Superior temporal gyrus (tissue), 1 donor: ENCODE data around the gene BBLN.

Source experiments
- DNase-seq: peaks from one replicate; pipeline ENCODE4 v3.0.0-alpha.2; 2016; ENCODE audit errors: extremely low spot score

BBLN gene

DNA sequence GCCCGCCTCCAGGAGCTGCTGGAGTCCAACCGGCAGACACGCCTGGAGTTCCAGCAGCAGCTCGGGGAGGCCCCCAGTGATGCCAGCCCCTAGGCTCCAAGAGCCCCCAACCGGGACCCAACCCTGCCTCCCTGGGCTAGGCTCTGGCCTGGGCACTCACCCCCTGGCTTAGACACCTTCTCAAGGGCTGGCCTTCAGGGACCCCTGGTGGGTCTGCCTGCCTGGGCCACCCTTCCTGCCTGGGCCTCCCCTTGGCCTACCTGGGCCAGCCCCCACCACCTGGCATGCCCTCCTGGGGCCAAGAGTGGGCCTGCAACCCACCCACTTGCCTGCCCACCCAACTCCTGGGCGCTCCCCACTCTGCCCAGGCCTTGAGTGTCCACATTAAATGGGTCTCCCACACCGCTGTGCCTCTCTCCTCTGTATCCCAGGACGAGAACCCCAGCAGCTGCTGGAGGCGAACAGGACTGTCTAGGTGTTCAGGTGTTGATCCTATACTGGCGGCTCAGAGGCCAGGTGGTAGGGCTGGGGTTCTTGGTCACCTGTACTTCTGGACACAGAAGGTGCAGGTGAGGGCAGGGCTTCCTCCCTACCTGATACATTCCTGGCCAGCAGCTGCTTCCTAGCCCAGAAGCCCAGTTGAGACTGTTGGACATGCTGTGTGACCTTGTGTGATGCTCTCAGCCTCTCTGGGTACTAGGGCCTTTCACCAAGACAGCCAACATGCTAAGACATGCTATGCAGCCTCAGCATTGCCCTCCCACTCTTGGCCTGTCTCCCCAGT is 3.6 kb downstream of the BBLN start:
- no peak for DNase-seq

DNA sequence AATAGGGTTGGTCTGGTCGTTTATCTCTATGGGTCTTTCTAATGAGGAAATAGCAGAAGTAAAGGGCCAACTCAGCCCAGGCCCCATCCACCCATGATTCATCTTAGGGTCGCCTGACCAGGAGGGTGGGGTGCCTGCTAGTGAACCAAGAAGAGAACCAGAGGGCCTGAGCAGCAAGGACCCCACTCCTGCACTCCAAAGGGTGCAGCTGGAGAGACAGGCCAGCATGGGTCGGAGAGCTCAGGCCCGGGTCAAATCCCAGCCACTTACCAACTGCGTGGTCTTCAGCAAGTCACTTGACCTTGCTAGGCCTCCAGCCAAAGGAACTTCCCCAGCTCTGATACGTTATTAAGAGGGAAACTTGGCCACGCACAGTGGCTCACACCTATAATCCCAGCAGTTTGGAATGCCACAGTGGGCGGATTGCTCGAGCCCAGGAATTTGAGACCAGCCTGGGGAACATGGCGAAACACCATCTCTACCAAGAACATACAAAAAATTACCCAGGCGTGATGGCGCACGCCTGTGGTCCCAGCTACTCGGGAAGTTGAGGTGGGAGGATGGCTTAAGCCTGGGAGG is 4.3 kb downstream of the BBLN start:
- no peak for DNase-seq

GRCh38 chr9:128166169-128166568 is 6.1 kb downstream of the BBLN start:
- DNase-seq: no peak

- DNase-seq: no peak
Measured at GRCh38 chr9:128167209-128167608, 7.1 kb downstream of the BBLN start.

GRCh38 chr9:128168731-128169308 is 8.8 kb downstream of the BBLN start:
- DNase-seq: no peak

DNA sequence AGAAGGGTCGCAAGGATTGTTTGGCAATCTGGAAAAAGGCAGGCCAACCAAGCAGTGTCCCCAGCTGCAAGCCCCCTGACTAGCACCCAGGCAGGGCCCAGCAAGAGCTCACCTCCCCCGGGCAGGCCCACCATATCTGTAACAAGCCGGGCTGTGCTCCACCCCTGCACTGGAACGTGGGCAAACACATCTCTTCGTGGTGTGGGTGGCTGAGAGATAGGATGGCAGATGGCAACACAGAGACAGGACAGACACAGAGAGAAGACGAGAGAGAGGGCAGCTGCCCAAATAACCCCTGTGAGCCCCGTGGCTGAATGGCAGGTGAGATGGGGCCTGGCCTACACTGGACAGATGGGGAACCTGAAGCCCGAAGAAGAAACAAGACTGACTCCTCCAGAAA is 9.4 kb downstream of the BBLN start:
- DNase-seq: no peak

DNA sequence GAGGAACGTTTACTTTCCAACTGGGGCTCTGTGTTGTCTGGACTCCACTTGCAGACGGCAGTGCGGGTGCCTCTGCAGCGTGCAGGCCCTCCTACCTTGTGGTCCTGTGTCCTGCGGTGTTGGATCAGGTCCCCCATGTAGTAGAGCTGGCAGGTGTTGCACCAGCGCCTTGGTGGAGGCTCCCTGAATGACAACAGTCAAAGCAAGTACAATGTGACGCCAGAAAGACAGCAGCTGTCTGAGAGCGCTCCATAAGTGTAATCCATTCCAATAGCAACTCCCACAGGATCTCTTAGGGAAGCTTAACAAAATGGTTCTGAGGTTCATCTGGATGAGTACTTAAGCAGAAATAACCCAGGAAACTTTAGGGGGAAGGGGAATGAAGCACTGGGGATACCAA is 9.9 kb downstream of the BBLN start:
- peak; percentile 45 for DNase-seq

DNA sequence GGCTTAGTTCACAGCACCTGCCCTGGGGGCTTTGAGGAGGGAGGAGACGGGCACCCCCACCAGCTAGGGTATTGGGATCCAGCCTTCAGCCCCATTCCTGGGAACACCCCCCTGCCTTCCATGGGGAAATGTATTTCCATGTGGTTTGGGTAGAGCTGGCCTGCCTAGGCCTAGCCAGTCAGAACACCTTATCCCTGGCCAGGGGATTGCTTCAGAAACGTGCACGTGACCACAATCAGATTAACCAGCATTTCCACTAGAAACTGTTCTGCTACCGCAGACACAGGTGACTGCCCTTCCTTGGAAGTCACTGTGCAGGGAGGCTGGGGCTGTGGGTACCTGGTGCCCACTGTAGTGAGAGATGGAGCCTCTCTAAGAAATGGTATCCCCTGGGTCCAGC is 14.0 kb downstream of the BBLN start:
- no peak for DNase-seq

GRCh38 chr9:128175102-128175563 is 15.1 kb downstream of the BBLN start:
- DNase-seq: no peak

DNA sequence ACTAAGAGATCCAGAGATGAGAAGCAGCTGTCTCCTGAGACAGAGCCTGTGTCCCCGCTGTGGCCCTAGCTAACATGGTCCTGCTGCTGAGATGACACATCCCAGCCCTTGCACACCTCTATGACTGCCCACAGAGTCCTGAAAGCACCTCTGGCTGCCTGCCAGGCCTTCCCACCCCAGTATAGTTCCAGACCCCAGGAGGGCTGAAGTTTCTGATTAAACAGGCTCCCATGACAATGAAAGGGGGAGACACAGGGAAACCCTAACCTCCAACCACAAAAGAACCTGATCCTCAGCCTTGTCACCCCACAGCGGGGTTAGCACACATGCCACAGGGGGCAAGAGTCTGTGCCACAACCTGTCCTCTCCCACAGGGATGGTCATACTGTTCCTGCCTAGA is 15.7 kb downstream of the BBLN start:
- DNase-seq: no peak

DNA sequence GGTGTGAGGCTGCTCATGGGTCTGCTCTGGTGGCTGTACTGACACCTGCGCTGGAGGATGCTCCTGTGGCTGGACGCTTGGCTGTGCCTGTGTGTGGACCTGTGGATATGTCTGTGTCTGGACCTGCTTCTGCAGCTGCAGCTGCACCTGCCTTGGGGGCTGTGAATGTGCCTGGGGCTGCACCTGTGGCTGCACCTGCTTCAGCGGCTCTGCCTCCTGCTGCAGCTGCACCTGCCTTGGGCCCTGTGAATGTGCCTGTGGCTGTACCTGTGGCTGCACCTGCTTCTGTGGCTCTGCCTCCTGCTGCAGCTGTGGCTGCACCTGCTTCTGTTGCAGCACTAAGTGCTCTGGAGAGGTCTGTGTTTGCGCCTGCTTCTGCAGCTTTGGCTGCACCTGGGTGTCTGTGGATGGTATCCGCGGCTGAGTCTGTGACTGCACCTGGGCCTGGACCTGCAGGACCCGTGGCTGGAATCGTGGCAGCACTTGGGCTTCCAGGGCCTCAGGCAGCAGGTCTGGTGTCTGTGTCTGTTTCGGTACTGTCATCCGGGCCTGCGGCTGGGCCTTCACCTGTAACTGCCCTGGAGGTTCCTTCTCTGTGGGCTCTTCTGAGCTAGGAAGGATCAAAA is 18.9 kb downstream of the BBLN start:
- no peak for DNase-seq

DNA sequence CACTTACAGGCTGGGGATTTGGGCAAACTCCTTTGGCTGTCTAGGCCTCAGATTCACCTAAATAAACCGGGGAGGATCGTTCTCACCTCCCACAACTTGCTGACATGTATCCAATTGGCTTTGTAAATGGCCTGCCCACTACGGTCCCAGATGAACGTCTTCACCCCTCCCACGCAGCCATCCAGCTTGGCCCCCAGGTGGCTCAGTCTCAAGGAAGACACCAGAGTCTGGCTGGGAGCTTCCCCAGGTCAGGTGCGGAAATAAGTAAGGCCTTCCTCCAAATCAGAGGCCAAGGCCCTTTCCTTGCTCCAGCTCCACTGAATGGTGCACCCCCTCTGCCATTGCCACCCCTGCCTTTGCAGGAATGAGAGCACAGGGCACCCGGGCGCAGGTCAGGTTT is 19.9 kb downstream of the BBLN start:
- DNase-seq: no peak

DNA sequence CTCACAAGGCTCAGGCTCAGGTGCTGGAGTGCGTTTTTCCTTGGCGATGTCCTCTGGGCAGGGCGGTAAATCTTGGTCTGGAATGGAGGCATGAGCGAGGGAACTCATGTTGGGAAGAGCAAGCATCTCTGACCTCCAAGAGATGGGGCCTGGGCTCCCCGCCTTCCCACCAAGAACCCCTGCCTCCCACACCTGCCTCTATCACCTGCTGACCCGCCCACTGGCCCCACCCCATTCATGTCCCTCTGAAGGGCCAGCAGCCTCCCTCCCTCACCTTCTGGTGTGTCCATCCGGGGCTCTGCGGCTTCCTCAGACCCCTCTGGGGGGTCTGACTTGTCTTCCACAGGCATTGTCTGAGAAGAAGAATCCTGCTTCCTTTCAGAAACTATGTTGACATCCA is 20.4 kb downstream of the BBLN start:
- DNase-seq: no peak

DNA sequence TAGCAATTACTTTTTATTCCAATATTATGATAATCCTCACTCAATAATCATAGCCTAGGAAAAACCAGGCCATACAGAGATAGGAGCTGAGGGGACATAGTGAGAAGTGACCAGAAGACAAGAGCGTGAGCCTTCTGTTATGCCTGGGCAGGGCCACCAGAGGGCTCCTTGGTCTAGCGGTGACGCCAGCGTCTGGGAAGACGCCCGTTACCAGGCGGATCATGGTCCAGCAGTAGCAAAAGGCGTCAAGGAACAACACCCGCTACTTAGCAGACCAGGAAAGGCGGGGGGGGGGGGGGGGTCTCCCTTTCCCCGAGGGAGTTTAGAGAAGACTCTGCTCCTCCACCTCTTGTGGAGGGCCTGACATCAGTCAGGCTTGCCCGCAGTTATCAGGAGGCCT is 21.4 kb downstream of the BBLN start:
- peak; percentile 45 for DNase-seq

- no peak for DNase-seq
Measured at GRCh38 chr9:128182893-128183588, 23.0 kb downstream of the BBLN start.

GRCh38 chr9:128185979-128186965 is 26.2 kb downstream of the BBLN start:
- DNase-seq: no peak

GRCh38 chr9:128187361-128187760 is 27.3 kb downstream of the BBLN start:
- DNase-seq: no peak

DNA sequence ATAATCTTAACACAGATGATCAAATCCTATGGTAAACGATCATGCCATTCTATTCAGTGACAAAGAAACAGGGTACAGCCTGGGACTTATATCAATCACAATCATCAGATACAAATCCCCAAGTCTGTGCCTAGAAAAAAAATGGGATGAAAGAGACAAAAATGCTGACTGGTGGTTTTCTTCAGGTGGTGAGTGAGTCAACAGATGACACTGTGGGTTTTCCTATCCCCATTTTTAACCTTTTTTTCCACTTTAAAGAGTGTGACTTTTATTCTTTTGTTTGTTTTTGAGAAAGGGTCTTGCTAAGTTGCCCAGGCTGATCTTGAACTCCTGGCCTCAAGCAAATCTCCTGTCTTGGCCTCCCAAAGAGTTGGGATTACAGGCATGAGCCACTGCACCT is 28.1 kb downstream of the BBLN start:
- DNase-seq: no peak

GRCh38 chr9:128190013-128190412 is 29.9 kb downstream of the BBLN start:
- DNase-seq: no peak

GRCh38 chr9:128190516-128191405 is 30.7 kb downstream of the BBLN start:
- DNase-seq: no peak
